ENCODE measurements around the gene FBXO17.
"Not testable (repeated sequence)": the region's sequence is repeated elsewhere in the genome, so short reads cannot be mapped to it uniquely, and the experiment has no call there.

The FBXO17 gene

DNA sequence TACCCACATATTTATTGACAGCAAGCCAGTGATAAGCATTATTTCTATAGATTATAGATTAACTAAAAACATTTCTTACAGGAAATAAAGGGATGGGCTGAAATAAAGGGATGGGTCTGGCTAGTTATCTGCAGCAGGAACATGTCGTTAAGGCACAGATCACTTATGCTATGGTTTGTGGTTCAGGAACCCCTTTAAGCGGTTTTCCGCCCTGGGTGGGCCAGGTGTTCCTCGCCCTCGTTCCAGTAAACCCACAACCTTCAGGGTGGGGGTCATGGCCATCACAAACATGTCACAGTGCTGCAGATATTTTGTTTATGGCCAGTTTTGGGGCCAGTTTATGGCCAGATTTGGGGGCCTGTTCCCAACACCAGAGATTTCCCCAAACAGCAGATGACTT, 34.1 kb downstream of the FBXO17 start:
- not testable (repeated sequence) for DNase-seq

GRCh38 chr19:38939957-38940356, 35.6 kb downstream of the FBXO17 start:
- no peak for DNase-seq

- no peak for DNase-seq
Observed at GRCh38 chr19:38933544-38933943, 42.0 kb downstream of the FBXO17 start.

DNA sequence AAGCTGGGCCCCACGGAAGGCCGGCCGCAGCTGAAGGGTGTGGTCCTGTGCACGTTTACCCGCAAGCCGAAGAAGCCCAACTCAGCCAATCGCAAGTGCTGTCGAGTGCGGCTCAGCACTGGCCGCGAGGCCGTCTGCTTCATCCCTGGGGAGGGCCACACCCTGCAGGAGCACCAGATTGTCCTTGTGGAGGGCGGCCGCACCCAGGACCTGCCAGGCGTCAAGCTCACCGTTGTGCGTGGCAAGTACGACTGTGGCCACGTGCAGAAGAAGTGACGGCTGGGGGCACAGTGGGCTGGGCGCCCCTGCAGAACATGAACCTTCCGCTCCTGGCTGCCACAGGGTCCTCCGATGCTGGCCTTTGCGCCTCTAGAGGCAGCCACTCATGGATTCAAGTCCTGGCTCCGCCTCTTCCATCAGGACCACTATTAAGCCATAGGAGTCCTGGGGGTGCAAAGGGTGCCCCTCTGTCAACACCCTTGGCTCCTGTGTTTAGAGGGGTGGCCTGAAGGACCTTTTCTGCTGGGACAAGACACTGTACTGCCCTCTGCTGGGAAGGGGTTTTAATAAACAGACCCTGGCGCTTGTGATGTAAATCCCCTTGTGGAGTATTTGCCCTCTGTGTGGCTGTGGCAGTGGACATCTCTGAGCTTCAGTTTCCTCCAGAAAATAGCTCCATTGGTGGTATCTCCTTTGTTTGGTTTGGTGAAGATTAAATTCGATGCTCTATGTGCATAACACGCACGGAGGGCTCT, 42.9 kb downstream of the FBXO17 start:
- peak; percentile 17 for DNase-seq

DNA sequence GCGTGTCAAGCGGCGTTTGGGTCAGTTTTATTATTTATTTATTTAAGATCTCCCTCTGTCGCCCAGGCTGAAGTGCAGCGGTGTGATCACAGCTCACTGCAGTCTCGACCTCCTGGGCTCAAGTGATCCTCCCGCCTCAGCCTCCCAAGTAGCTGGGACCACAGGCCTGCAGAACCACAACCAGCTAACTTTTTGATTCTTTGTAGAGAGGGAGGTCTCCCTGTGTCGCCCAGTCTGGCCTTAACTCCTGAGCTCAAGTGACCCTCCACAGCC, 44.1 kb downstream of the FBXO17 start:
- DNase-seq, result no peak

- DNase-seq, result peak; percentile 98
Observed at GRCh38 chr19:38930776-38931520, 44.6 kb downstream of the FBXO17 start, which contains the start of gene MRPS12. TSS of gene MRPS12 (plus strand) at chr19:38930944. CDS start at chr19:38931295, 351 bp downstream.

DNA sequence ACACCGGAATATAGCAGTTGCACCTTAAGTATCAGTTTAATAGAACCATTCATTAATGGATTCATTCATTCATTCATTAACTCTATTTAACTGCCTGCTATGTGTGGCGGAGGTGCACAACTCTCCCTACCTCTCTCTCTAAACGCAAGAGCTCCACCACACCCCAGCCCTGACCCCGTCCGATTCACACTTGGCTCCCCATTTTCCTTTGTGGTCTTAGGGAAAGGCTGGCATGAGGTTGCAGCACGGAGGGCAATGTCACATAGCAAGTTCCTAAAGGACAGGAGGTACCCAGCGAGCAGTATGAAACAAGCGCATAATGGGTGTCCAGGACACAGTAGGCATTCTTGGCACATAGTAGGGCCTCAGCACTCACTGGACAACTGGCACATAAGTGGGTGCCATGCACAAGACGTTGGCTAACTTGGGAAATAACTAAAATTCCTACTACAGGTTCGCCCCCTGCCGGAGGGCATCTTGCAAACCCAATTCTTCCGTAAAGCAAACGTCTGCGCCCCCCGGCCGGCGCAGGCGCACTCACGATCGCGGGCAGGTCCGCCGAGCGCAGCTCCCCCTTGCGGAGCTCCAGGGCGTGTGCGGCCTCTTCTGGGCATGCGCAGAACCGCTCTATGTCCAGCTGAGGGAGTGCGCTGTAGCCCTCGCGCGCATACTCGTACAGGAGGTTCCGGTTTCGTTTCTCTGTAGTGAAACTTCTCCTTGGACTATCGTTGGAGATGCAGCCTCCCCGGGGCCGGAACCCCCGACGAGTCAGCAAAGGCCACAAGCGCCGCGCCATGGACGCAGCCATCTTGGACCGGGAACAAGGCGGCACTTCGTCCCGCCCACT, 45.4 kb downstream of the FBXO17 start, which contains the start of gene SARS2:
TSS of gene SARS2 (minus strand) at position 835 of the 847 bp plus-strand sequence. CDS start at position 808, 27 bp downstream.
- peak; percentile 91 for DNase-seq

DNA sequence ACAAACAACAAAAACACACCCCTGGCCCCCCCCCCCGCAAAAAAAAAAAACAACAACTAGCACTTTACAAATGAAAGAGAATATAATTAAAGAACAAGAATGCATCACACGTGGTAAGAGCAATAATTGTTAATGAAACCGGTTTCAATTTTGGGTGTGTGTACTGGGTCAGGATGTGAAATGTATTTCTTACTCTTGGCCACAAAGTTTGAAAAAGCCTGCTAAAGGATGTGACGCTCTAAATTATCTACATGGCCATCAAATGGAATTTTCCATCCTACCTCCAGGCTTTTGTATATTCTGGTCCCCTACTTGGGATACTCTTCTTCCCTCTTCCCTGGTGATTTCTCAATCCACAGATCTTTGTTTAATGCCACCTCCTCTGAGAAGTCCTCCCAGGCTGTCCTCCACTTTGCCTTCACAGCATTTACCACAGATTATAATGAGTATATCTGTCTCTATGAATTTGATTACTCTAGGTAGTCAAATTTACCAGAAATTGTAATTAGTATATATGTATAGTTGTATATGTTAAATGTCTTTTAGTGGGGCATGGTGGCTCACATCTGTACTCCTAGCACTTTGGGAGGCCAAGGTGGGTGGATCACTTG, 47.0 kb downstream of the FBXO17 start:
- DNase-seq, result no peak

GRCh38 chr19:38924388-38924787, 51.2 kb downstream of the FBXO17 start:
- DNase-seq, result no peak

- DNase-seq, result no peak
Observed at GRCh38 chr19:38922482-38922881, 53.1 kb downstream of the FBXO17 start.

GRCh38 chr19:38921420-38922274, 53.9 kb downstream of the FBXO17 start:
- DNase-seq, result no peak

GRCh38 chr19:38920602-38921419, 54.7 kb downstream of the FBXO17 start:
- no peak for DNase-seq

DNA sequence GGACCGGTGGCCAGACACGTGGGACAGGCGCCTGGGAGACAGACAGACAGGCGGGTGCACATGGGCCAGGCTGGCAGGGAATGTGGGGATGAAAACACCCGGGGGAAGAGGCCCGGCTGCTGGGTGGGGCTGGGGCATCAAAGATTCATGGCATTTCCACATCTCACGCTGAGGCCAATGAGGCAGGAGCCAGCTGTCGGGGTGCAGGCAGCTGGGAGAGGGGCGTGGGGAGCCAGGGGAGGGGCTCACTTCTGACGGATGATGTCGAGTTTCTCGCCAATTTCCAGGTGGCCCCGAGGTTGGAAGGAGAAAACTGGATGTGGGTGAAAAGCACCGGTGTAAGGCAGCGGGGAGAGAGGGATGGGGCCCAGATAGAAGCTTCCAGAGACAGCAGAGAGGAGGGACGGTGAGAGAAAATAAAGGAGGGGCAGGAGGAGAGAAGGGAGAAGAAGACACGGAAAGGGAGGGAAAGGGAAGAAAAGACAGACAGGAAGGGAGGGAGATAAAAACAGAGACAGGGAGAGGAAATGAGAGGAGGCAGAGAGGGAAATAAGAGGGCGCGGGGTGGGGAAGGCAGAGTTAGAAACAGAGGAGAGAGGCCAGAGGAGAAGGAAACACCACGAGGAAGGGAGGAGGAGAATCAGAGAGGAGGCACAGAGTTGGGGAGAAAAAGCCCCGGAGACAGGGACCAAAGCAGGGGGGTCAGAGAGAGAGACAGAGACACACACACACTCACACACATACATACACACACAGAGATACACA, 55.5 kb downstream of the FBXO17 start:
- no peak for DNase-seq

GRCh38 chr19:38918526-38918925, 57.0 kb downstream of the FBXO17 start:
- no peak for DNase-seq

DNA sequence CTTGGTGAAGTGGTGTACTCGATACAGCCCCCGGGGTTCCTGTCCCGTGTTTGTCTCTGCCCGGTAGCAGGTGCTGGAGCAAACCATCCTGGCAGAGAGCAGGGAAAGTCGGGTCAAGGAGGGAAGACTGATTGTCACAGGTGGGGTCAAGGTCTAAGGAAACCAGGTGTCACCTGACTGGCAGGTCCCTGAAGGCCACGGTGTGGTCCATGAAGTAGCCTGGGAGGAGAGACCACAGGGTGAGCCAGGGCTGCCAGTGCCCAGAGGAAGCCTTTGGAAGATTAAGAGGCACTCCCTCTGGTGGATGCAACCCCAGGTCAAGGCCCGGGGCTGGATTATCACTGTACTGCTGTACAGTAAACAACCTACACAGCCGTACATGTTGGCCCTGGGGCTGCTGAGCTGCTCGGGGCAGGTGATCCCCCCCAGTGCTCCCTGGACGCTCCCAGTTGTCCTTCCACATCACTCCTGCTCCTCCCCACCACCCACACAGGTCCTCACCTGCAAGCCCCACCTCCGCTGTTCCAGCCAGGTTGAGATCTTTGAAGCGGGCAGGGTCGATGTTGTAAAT, 57.5 kb downstream of the FBXO17 start:
- no peak for DNase-seq

GRCh38 chr19:38917516-38917915, 58.0 kb downstream of the FBXO17 start:
- no peak for DNase-seq

DNA sequence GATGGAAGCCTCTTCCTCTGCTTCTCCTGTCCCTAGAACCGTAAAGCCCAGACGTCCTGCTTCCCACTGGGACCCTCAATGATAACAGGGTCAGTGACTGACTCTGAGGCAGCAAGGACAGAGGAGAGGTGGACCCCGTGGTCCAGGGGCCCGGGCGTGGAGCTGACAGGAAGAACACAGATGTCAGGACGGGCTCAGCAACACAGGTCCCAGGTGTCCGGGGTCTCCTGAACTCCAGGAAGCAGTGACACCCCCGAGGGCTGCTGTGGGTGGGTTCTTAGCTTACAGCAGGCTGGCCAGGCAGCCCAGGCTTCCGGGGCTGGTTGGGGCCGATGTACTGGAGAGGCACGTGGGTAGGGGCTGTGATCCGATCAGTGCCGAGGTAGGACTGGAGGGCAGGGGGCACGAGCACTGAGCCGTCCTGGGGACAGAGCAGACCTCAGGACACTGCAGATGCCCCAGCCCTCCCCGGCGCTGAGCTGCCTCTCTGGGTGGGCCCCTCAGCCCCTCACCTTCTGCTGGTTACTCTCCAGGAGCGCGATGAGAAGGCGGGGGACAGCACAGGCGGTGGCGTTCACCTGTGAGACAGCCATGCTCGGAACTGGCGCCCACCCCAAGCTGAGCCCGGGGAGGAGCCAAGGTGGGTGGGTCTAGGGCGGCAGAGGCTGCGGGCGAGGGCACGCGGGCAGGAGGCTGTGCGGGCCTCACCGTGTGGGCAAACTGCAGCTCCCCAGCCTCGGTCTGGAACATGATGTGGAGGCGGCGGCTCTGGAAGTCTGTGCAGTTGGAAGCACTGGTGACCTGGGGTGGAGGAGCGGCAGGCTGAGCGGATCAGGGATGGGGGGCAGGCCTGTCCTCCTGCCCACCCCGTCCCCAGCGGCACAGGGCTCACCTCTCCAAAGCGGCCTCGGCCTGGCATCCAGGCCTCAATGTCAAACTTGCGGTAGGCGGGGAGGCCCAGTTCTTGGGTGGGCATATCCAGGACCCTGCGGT, 59.9 kb downstream of the FBXO17 start:
- DNase-seq, result no peak

- DNase-seq, result no peak
Observed at GRCh38 chr19:38913958-38914357, 61.6 kb downstream of the FBXO17 start.

Measured in activated CD4-positive, alpha-beta T cell treated with anti-CD3 and anti-CD28 coated beads, Interleukin-2, amount 50 U/mL, for 1 hour (primary cell).